HL-60 (cell line): ENCODE measurements around the gene JADE2.

Experiments used
- GABPA ChIP-seq: IDR thresholded peaks from 2 replicates; pipeline ENCODE4 v1.6.1; 2012; ENCODE audit warnings: low read depth
- POLR2AphosphoS5 ChIP-seq: IDR thresholded peaks from 2 replicates; pipeline ENCODE4 v1.6.1; 2012; ENCODE audit warnings: low read depth
- SPI1 ChIP-seq: IDR thresholded peaks from 2 replicates; pipeline ENCODE4 v1.6.1; 2012; ENCODE audit warnings: low read depth, mild to moderate bottlenecking, borderline replicate concordance
- TF ChIP-seq, protein P1 (sequence below): IDR thresholded peaks from one replicate; pipeline ENCODE4 v1.5.1; 2011; ENCODE audit warnings: low read length, control low read depth, inconsistent platforms; ENCODE audit not compliant: insufficient read depth
- TF ChIP-seq, protein P2 (sequence below): IDR thresholded peaks from 2 replicates; pipeline ENCODE4 v1.6.1; 2012; ENCODE audit warnings: low read depth; ENCODE audit not compliant: insufficient replicate concordance

DNA sequence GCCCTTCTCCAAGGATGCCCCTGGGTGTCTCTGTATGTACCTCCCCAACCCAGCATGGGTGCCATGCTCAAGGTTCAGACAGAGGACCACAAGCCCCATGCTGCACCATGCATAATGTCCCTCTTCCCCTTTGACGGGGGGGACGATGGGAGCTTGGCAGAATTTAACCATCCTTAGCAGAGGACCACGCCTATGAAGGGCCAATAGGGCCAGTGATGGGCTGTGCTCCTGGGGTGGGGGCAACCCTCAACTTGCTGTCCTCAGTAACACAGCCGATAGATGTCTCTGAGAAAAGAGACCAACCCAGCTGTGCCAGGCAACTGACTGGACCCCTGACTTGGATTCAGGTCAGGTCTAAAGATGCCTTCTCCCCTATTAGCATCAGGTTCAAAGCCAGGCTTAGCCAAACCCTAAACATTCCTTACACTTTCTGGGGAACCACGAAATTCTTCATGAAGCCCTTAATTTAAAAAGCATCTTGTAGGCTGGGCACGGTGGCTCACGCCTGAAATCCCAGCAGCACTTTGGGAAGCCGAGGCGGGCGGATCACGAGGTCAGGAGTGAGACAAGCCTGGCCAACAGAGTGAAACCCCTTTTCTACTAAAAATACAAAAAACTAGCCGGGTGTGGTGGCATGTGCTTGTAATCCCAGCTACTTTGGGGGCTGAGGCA is 20.7 kb upstream of the JADE2 start:
- TF ChIP-seq, protein P1, sequence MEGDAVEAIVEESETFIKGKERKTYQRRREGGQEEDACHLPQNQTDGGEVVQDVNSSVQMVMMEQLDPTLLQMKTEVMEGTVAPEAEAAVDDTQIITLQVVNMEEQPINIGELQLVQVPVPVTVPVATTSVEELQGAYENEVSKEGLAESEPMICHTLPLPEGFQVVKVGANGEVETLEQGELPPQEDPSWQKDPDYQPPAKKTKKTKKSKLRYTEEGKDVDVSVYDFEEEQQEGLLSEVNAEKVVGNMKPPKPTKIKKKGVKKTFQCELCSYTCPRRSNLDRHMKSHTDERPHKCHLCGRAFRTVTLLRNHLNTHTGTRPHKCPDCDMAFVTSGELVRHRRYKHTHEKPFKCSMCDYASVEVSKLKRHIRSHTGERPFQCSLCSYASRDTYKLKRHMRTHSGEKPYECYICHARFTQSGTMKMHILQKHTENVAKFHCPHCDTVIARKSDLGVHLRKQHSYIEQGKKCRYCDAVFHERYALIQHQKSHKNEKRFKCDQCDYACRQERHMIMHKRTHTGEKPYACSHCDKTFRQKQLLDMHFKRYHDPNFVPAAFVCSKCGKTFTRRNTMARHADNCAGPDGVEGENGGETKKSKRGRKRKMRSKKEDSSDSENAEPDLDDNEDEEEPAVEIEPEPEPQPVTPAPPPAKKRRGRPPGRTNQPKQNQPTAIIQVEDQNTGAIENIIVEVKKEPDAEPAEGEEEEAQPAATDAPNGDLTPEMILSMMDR: no peak
- TF ChIP-seq GABPA (no peak), POLR2AphosphoS5 (no peak), SPI1 (no peak)
- TF ChIP-seq, protein P2, sequence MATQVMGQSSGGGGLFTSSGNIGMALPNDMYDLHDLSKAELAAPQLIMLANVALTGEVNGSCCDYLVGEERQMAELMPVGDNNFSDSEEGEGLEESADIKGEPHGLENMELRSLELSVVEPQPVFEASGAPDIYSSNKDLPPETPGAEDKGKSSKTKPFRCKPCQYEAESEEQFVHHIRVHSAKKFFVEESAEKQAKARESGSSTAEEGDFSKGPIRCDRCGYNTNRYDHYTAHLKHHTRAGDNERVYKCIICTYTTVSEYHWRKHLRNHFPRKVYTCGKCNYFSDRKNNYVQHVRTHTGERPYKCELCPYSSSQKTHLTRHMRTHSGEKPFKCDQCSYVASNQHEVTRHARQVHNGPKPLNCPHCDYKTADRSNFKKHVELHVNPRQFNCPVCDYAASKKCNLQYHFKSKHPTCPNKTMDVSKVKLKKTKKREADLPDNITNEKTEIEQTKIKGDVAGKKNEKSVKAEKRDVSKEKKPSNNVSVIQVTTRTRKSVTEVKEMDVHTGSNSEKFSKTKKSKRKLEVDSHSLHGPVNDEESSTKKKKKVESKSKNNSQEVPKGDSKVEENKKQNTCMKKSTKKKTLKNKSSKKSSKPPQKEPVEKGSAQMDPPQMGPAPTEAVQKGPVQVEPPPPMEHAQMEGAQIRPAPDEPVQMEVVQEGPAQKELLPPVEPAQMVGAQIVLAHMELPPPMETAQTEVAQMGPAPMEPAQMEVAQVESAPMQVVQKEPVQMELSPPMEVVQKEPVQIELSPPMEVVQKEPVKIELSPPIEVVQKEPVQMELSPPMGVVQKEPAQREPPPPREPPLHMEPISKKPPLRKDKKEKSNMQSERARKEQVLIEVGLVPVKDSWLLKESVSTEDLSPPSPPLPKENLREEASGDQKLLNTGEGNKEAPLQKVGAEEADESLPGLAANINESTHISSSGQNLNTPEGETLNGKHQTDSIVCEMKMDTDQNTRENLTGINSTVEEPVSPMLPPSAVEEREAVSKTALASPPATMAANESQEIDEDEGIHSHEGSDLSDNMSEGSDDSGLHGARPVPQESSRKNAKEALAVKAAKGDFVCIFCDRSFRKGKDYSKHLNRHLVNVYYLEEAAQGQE: no peak
